Medulla oblongata (tissue), 1 donor: ENCODE results near the gene SF3B4.
A peak's percentile ranks its signal among the peaks of the same experiment; 100 is the strongest.

Source experiments
- DNase-seq: peaks from one replicate; pipeline ENCODE4 v3.0.0-alpha.2; 2015; ENCODE audit errors: extremely low spot score

The SF3B4 gene

GRCh38 chr1:149933208-149933607 lies 5.6 kb upstream of the SF3B4 start:
- DNase-seq: no peak

GRCh38 chr1:149932474-149932873 lies 4.9 kb upstream of the SF3B4 start:
- DNase-seq: no peak

- no peak for DNase-seq
Measured at GRCh38 chr1:149931212-149931790, 3.7 kb upstream of the SF3B4 start.

GRCh38 chr1:149929856-149930255 lies 2.3 kb upstream of the SF3B4 start:
- no peak for DNase-seq

- no peak for DNase-seq
Measured at GRCh38 chr1:149928401-149928724, 760 bp upstream of the SF3B4 start.

- no peak for DNase-seq
Measured at GRCh38 chr1:149927056-149927562, 494 bp downstream of the SF3B4 start.

GRCh38 chr1:149926296-149926695 lies 1.3 kb downstream of the SF3B4 start:
- DNase-seq: no peak

- no peak for DNase-seq
Measured at GRCh38 chr1:149925751-149926150, 1.9 kb downstream of the SF3B4 start.

GRCh38 chr1:149925345-149925744 lies 2.3 kb downstream of the SF3B4 start:
- no peak for DNase-seq

- no peak for DNase-seq
Measured at GRCh38 chr1:149923626-149924025, 4.0 kb downstream of the SF3B4 start.

- peak; percentile 72 for DNase-seq
Measured at GRCh38 chr1:149917571-149918144, 9.9 kb downstream of the SF3B4 start, which contains the start of gene SV2A. Gene SV2A, minus strand, starts transcription at chr1:149917844. Its CDS starts 4,004 bp downstream, at chr1:149913840.

GRCh38 chr1:149916898-149917252 lies 10.7 kb downstream of the SF3B4 start:
- DNase-seq: no peak

GRCh38 chr1:149916193-149916897 lies 11.3 kb downstream of the SF3B4 start:
- DNase-seq: no peak

GRCh38 chr1:149915429-149916192 lies 12.0 kb downstream of the SF3B4 start:
- no peak for DNase-seq

- DNase-seq: no peak
Measured at GRCh38 chr1:149914545-149914944, 13.1 kb downstream of the SF3B4 start.

GRCh38 chr1:149906570-149907075 lies 21.0 kb downstream of the SF3B4 start:
- no peak for DNase-seq

GRCh38 chr1:149903836-149904491 lies 23.6 kb downstream of the SF3B4 start:
- no peak for DNase-seq

- DNase-seq: peak; percentile 97
Measured at GRCh38 chr1:149899460-149900284, 27.9 kb downstream of the SF3B4 start, which contains the start of gene BOLA1. Gene BOLA1, plus strand, starts transcription at chr1:149899568. Its CDS starts 492 bp downstream, at chr1:149900060.

- no peak for DNase-seq
Measured at GRCh38 chr1:149896575-149896974, 31.0 kb downstream of the SF3B4 start.

GRCh38 chr1:149888999-149889289 lies 38.7 kb downstream of the SF3B4 start:
- peak; percentile 61 for DNase-seq
